Measurements from ENCODE around the gene RPIA. TPM values are rescaled to one million over a fixed set of nuclear protein-coding genes. Genes with fewer than 3 reads are reported as not detected.

RPIA gene
- total and polyA plus RNA-seq, 4 donors: 0.88 to 29.4 (median 3.1) TPM

DNA sequence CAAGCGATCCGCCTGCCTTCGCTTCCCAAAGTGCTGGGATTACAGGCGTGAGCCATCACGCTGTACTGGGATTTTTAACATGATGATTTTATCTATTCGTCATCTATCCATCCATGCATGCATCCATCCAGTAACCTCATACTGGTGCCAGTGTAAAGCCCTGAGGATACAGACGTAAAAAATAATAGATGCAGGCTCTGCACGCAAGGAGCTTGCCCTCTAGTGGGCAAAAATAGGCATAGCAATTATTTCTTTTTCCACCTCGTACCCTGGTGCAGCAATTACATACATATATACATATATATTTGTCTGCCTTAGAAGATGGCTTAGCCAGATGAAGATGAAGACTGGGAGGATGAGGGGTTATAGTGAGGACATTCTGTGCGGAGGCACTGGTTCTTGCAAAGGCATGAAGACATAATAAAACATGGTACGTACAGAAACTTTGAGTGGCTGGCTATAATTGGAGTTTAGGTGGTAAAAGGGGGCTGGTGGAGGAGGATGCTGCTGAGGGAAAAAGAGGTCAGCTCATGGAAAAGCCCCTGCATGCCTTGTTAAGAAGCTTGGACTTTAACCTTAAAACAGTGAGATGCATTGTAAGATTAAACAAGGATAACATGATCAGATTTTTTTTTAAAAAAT lies 19.6 kb upstream of the RPIA start:
- Histone ChIP-seq H3K9me3 (ENCODE audit: control insufficient read depth in 4 of 4, low read length in 3 of 4) (no peaks in the 10 kb centered on the region), H3K27ac (ENCODE audit: low read depth in 1 of 2, low read length in 2 of 2) (no peak overlapping the region), H3K4me3 (ENCODE audit: low read depth in 1 of 3, low read length in 3 of 3) (no peak overlapping the region), H3K4me1 (ENCODE audit: control insufficient read depth in 4 of 4, insufficient read depth in 4 of 4, low read length in 3 of 4) (peaks cover 0 to 10% (median 1%) of the 10 kb centered on the region in 4 donors), H3K9ac (ENCODE audit: low read depth in 1 of 2, low read length in 2 of 2) (no peak overlapping the region), H3K27me3 (ENCODE audit: control insufficient read depth in 4 of 4, insufficient read depth in 4 of 4, low read length in 3 of 4) (no peaks in the 10 kb centered on the region), H3K36me3 (ENCODE audit: control insufficient read depth in 4 of 4, insufficient read depth in 3 of 4, low read depth in 1 of 4, low read length in 3 of 4) (no peaks in the 10 kb centered on the region)
- TF ChIP-seq, protein P1, sequence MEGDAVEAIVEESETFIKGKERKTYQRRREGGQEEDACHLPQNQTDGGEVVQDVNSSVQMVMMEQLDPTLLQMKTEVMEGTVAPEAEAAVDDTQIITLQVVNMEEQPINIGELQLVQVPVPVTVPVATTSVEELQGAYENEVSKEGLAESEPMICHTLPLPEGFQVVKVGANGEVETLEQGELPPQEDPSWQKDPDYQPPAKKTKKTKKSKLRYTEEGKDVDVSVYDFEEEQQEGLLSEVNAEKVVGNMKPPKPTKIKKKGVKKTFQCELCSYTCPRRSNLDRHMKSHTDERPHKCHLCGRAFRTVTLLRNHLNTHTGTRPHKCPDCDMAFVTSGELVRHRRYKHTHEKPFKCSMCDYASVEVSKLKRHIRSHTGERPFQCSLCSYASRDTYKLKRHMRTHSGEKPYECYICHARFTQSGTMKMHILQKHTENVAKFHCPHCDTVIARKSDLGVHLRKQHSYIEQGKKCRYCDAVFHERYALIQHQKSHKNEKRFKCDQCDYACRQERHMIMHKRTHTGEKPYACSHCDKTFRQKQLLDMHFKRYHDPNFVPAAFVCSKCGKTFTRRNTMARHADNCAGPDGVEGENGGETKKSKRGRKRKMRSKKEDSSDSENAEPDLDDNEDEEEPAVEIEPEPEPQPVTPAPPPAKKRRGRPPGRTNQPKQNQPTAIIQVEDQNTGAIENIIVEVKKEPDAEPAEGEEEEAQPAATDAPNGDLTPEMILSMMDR (IDR thresholded peaks at IDR 0.05; ENCODE audit: low read depth, low read length, missing input control): peak; percentile 77
- TF ChIP-seq GABPA (IDR thresholded peaks at IDR 0.05 in 1 of 2, conservative IDR thresholded peaks at IDR 0.05 in 1 of 2): no peak
- peak; percentile 92 to 96 for TF ChIP-seq RAD21 (IDR thresholded peaks at IDR 0.05)
- WGBS: 42% methylated on average over 11 of the region's 11 CpGs
- DNase-seq (ENCODE audit: low spot score): no peak

- no peak overlapping the region for H3K4me3 ChIP-seq (ENCODE audit: low read depth in 1 of 3, low read length in 3 of 3)
- no peak for DNase-seq (ENCODE audit: low spot score)
- H3K27ac ChIP-seq (ENCODE audit: low read depth in 1 of 2, low read length in 2 of 2): no peak overlapping the region
- no peaks in the 10 kb centered on the region for H3K9me3 ChIP-seq (ENCODE audit: control insufficient read depth in 4 of 4, low read length in 3 of 4)
- H3K9ac ChIP-seq (ENCODE audit: low read depth in 1 of 2, low read length in 2 of 2): no peak overlapping the region
- WGBS: 80% methylated on average over 1 of the region's 1 CpG
- TF ChIP-seq, protein P2, sequence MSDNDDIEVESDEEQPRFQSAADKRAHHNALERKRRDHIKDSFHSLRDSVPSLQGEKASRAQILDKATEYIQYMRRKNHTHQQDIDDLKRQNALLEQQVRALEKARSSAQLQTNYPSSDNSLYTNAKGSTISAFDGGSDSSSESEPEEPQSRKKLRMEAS (IDR thresholded peaks at IDR 0.05): no peak
- H3K27me3 ChIP-seq (ENCODE audit: control insufficient read depth in 4 of 4, insufficient read depth in 4 of 4, low read length in 3 of 4): no peaks in the 10 kb centered on the region
- no peaks in the 10 kb centered on the region for H3K36me3 ChIP-seq (ENCODE audit: control insufficient read depth in 4 of 4, insufficient read depth in 3 of 4, low read depth in 1 of 4, low read length in 3 of 4)
- H3K4me1 ChIP-seq (ENCODE audit: control insufficient read depth in 4 of 4, insufficient read depth in 4 of 4, low read length in 3 of 4): peaks cover 0 to 10% (median 1%) of the 10 kb centered on the region in 4 donors
These were observed 18.1 kb upstream of the RPIA start for GRCh38 chr2:88673363-88673762.

DNA sequence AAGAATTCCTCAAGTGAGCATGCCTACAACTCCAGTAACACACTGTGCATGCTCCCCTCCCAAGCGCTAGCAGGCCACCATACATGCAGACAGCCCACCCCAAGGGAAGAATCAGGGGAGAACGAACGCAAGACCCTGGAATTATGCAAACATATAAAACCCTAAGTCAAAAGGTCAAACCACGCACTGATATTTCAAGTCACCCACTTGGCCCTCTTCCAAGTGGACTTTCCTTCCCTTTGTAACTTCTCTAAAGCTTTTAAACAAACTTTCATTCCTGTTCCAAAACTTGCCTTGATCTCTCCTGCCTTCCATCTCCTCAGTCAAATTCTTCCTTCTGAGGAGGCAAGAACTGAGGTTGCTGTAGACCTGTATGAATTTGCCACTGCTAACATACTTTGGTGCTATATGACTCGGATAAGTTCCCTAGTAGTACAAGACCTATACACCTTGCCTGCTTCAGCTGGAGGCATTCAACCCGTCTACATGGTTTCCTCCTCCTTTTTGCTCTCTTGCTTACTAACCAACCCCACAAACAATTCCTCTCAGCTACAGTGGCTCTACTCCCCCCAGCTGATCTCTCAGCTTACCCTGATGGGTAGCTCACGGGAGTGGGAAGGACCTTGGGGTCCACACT lies 11.1 kb upstream of the RPIA start:
- H3K9ac ChIP-seq (ENCODE audit: low read depth in 1 of 2, low read length in 2 of 2): no peak overlapping the region
- DNase-seq (ENCODE audit: low spot score): no peak

DNA sequence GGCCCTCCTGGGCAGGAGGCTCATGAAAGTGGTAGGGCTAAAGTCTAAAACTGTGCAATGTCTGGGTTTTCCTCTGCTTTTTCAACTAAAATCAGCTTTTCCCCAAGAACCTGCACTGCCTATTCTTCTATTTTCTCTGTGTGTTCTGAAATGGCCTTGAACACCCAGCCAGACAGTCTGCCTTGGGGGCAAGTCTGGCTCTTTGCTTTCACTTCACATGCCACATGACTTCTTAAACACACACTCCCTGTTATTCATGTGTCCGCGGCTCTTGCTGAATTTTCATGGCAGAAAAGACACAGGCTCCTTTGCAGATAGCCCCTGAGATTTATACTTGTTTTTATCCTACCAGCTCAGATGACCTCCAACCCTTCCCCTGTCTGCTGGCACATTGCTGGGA lies 10.6 kb upstream of the RPIA start:
- H3K4me1 ChIP-seq (ENCODE audit: control insufficient read depth in 4 of 4, insufficient read depth in 4 of 4, low read length in 3 of 4): peaks cover 0 to 13% (median 5%) of the 10 kb centered on the region in 4 donors
- H3K9ac ChIP-seq (ENCODE audit: low read depth in 1 of 2, low read length in 2 of 2): no peak overlapping the region
- no peaks in the 10 kb centered on the region for H3K9me3 ChIP-seq (ENCODE audit: control insufficient read depth in 4 of 4, low read length in 3 of 4)
- 84% methylated on average over 2 of the region's 2 CpGs for WGBS
- TF ChIP-seq, protein P3, sequence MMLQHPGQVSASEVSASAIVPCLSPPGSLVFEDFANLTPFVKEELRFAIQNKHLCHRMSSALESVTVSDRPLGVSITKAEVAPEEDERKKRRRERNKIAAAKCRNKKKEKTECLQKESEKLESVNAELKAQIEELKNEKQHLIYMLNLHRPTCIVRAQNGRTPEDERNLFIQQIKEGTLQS (IDR thresholded peaks at IDR 0.05): no peak
- DNase-seq (ENCODE audit: low spot score): no peak
- H3K27me3 ChIP-seq (ENCODE audit: control insufficient read depth in 4 of 4, insufficient read depth in 4 of 4, low read length in 3 of 4): no peaks in the 10 kb centered on the region
- no peak overlapping the region for H3K4me3 ChIP-seq (ENCODE audit: low read depth in 1 of 3, low read length in 3 of 3)
- no peaks in the 10 kb centered on the region for H3K36me3 ChIP-seq (ENCODE audit: control insufficient read depth in 4 of 4, insufficient read depth in 3 of 4, low read depth in 1 of 4, low read length in 3 of 4)
- H3K27ac ChIP-seq (ENCODE audit: low read depth in 1 of 2, low read length in 2 of 2): no peak overlapping the region

More for the DNA sequence above, 11.1 kb upstream of the RPIA start:
- H3K4me1 ChIP-seq (ENCODE audit: control insufficient read depth in 4 of 4, insufficient read depth in 4 of 4, low read length in 3 of 4): peaks cover 0 to 13% (median 5%) of the 10 kb centered on the region in 4 donors
- no peaks in the 10 kb centered on the region for H3K36me3 ChIP-seq (ENCODE audit: control insufficient read depth in 4 of 4, insufficient read depth in 3 of 4, low read depth in 1 of 4, low read length in 3 of 4)
- no peaks in the 10 kb centered on the region for H3K27me3 ChIP-seq (ENCODE audit: control insufficient read depth in 4 of 4, insufficient read depth in 4 of 4, low read length in 3 of 4)
- H3K27ac ChIP-seq (ENCODE audit: low read depth in 1 of 2, low read length in 2 of 2): no peak overlapping the region
- 66% methylated on average over 7 of the region's 7 CpGs for WGBS
- H3K4me3 ChIP-seq (ENCODE audit: low read depth in 1 of 3, low read length in 3 of 3): no peak overlapping the region
- TF ChIP-seq TAF1 (conservative IDR thresholded peaks at IDR 0.05) (no peak), HNF4A (conservative IDR thresholded peaks at IDR 0.05) (peak; percentile 24 to 32)
- H3K9me3 ChIP-seq (ENCODE audit: control insufficient read depth in 4 of 4, low read length in 3 of 4): no peaks in the 10 kb centered on the region

Data from liver (tissue), 9 donors.